Gastrocnemius medialis (tissue), 4 donors: ENCODE results near the gene PDE4B.

ENCODE experiments used
- CTCF ChIP-seq, 5 experiments: fragments of 450-650 bp in 3 of 5; fragments of 200-600 bp in 2 of 5; sonication (generic) in 2 of 5; IDR thresholded peaks in 4 of 5; conservative IDR thresholded peaks in 1 of 5; 1 replicate in 4 of 5; 2 replicates in 1 of 5; pipeline ENCODE4 v1.5.1; 2016 to 2019; ENCODE audit warnings: antibody characterized with exemption in 5 of 5, mild to moderate bottlenecking in 3 of 5, moderate library complexity in 3 of 5
- POLR2A ChIP-seq, 2 donors: fragments of 450-650 bp; IDR thresholded peaks; one replicate each; pipeline ENCODE4 v1.6.1; 2017; ENCODE audit warnings: antibody characterized with exemption in 2 of 2, mild to moderate bottlenecking in 2 of 2, moderate library complexity in 2 of 2

- TF ChIP-seq CTCF (IDR thresholded peaks at IDR 0.05 in 4 of 5, conservative IDR thresholded peaks at IDR 0.05 in 1 of 5) (no peak), POLR2A (IDR thresholded peaks at IDR 0.05) (no peak)
These were observed 379.6 kb downstream of the PDE4B start for GRCh38 chr1:66172272-66172671.
